HG03108 (cell line): ENCODE data around the gene LTBP2.

Source experiments
- ATAC-seq: cut with Tn5 transposase; IDR thresholded peaks from one replicate; pipeline ENCODE4 v1.9.1; 2021; ENCODE audit warnings: moderate library complexity; ENCODE audit not compliant: unreplicated experiment

The LTBP2 gene

DNA sequence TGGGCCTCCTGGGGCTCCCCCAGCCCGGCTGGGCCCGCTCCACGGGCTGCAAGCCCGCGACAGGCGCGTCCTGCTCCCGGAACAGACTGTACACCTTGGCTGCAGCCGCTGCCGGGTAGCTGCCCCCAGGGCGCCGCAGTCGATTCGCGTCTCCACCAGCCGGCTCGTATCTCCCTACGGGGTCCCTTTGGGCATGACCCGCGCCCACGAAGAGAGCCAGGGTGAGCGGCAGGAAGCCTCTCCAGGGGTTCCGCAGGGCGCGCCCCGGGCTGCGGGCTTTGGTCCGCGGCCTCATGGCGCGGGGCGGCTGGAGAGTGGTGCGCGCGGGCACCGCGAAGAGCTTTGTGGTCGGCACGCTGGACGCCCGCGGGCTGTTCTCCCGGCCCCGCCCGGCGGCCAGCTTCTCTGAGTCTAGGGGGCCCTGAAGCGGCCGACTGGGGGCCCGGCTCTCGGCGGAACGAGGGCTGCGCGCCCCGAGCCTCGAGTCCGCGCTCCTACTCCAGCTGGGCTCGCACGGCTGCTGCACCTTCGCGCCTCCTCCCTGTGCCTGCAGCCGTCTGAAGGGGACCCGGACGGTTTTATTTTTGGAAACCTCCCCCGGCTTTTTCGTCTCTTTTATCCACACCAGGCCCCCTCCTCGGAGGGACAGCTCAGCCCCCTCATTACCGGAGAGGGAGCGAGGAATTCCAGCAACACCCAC lies at the start of gene LTBP2:
Gene LTBP2, minus strand, starts transcription at position 588 of the 700 bp plus-strand sequence. Its CDS starts 293 bp downstream, at position 295.
- no peak for ATAC-seq

DNA sequence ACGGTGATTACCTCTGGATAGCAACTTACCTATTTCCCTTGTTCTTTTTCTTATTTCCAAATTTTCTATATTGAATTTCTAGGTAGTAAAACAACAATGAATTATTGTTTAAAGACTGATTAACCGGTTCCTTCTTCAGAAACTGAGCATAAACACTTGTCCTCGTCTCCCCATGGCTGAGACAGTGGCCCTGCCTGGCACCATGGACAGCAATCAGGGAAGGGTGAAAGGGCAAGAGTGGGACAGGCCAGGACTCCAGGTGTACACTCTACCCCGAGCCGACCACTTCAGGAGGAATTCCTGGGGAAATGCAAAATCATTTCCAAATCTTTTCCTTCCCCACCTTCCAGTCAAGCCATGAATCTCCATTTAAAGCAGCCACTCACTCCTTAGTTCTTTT lies 48.8 kb upstream of the LTBP2 start:
- no peak for ATAC-seq

DNA sequence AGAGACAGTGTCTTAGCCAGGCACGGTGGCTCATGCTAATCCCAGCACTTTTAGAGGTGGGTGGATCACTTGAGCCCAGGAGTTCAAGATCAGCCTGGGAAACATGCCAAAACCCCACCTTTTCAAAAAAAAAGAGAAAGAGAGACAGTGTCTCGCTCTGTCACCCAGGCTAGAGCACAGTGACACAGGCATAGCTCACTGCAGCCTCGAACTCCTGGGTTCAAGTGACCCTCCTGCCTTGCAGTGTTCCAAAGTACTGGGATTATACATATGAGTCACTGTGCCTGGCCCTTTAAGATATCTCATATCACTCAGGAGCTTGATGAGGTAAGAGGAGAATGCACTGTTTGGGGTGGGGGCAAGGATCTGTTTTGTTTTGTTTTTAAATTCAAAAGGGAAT lies 48.1 kb upstream of the LTBP2 start:
- no peak for ATAC-seq

DNA sequence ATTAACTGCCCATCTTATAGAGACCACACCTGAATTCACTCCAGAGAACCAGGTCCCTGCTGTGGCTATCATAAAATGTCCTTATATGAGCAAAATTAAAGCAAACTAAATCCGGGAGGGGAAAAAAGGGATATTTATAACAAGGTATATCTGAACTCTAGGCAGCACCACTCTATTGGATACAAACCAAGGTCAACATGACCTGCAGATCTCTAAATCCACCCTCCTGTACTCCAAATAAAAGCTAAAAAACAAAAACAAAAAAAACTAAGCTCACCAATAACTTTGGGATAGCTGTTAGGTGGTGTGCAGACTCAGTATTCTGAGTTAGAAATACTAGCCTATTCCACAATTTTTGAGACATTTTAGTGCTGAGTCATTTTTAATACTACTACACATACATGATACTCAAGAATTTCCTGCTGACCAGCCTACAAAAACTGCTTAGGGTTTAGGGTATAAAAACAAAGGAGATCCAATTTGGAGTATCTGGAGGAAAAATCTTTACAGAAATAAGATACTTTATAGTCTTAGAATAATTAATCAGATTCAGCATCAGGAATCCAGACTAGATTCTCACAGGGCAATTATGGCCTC lies 46.6 kb upstream of the LTBP2 start:
- no peak for ATAC-seq

DNA sequence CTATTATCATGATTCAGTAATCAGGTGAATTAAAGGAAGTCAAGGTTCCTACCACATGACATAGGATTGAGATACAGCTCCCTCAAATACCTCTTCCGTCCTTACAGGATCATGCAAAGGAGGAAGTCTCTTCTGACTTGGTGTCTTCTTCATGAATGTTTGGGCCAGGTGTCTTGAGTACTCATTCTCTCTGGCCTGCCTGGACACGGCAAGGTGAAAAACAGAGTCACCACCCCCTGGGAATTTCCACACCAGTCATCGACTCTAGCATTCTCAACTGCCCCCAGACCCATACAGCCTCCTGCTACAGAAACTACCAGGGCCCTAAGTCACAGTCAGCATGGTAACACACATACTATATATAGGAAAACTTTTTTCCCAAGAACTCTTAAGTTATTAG lies 44.9 kb upstream of the LTBP2 start:
- ATAC-seq: no peak

DNA sequence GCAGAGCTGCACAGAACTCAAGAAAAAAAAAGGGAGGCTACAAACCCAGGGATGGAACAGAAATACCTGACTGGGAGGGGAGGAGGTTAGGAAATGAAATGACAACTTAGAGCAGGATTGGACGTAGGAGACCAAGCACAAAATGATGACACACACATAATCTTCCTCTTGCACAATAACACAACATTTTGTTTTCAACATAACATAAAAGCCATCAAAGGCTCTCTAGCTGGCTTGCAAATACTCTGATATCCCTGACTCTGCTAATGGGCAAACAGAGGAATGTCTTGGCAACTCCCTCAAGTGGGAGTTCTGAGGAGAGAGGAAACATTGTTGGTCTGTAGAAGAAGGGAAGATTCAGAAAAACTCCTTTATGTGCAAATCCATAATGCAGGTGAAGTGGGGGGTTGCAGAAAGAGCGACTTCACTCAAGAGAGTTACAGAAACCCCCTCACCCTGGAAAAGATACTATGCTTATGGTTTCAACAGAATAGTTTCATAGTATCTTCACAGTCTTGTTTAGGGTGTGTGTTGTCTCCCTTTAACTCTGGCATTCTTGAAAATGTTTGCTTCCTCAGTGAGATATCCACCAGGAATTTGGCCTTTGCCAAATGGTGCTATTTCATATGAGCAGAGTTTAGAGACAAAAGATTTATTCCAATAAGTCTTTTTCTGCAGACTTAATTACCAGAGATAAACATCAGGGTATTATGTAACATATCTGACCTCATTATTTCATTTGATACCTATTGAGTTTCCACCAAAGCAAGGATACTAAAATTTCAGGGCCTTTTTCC lies 43.8 kb upstream of the LTBP2 start:
- ATAC-seq: no peak

DNA sequence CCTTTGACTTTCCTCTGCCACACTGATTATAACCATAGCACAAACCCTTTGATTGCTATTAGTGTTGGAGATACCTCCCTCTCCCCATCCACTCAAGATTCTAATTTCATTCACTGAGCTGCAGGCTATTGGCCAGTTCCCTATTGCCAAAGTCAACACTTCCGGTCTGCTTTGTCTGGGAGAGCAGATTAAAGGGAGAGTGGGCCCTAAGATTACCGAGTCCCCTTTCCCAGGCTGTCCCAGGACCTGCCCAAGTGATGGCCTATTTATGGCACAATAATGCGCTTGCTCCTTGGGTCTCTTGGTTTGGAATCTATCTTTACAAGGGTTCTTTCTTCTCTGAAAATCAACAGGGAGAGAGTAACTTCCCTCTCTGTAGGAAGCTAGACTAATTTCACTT lies 42.9 kb upstream of the LTBP2 start:
- ATAC-seq: no peak

DNA sequence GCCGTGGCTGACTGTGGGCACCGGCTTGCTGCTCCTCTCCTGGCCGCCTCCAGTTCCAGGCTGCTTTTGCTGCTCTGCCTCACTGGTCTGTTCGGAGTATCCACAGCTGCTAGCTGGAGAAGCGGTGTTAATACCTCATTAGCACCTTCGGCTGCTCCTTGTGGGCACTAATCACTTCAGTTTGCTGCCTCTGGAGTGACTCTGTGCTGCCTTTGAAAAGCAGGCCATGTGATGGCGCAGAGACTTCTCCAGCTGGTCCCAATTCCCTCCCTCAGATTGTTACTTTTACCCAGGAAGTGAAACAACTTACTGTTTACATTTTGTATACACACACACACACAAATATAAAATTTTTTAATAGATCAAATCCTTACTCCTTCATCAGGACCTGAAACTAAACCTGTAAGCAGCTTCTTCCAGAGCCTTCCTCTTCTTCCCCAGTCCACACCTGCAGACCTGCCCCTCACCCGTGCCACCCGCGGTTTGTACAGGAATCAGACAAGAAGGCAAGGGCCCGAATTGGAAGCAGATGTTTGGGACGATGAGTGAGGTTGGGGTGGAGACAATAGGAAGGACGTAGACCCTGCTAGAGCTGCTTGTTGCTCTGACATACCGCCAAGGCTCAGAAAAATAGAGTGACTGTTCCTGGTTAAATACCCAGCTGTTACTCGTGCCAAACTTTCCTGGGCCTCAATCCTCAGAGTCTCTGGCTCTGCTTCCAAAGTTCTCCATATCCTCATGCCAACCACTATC lies 41.5 kb upstream of the LTBP2 start:
- no peak for ATAC-seq

DNA sequence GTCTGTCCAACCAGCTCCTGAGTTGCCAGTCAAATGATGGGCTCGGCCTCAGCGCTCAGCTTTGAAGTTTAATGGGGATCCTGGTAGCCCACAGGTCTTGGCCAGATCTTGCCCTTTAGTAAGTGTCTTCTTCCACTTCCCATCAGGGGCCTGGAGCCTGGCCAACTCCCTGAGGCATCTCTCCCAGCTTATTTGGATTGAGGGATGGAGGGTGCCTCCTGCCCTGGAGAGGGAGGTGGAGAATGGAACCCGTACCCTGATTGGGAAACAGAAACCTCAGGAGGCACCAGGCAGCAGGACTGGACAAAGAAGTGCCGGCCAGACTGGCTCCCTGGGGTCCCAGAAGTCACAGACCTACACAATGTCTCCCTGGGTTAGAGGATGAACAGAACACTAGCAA lies 40.5 kb upstream of the LTBP2 start:
- no peak for ATAC-seq

DNA sequence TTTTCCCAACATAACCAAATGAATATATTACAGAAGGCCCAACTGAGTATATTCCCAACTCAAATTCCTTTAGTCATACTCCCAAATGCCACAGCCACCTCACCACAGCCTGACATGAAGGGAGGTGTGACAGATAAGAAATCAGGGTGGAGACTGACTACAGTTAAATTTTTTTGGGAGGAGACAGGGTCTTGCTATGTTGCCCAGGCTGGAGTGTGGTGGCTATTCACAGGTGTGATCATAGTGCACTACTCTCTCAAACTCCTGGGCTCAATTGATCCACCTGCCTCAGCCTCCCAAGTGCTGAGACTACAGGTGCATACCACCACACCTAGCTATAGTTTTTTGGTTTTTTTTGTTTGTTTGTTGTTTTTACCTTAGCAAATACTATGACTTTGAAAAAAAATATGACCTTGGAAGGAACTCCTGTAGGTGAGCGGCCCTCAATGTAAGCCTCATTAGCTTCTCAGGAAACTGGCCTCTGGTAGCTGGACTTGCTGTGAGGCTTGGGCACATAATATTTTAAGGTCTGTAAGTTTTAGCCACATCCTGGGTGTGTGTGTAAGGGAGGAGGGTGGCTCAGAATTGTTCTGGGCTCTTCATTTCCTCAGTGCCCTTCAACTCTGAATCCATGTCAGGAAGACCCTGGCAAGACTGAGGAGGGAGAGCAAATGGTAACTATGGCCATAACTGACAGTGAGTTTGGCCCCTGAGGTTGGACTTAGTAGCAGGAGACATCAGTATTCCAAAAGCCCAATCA lies 39.1 kb upstream of the LTBP2 start:
- ATAC-seq: no peak

DNA sequence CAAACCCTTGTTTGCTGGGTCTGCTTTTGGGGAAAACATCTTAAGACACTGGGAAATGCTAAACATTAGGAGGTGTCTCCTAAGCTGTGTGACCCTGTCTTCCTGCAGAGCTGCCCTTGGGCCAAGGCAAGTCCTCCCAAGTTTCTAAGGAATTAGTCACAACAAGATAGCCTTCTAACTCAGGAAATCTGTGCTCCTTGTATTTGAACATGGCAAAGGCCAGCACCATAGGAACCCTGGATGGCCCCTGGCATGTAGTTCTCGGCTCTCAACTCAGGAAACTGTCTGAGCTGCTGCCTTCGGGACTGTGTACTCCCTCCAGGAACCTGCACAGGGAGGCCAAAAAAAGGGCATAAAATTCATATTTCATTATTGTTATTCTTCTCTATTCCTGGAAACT lies 37.6 kb upstream of the LTBP2 start:
- no peak for ATAC-seq

DNA sequence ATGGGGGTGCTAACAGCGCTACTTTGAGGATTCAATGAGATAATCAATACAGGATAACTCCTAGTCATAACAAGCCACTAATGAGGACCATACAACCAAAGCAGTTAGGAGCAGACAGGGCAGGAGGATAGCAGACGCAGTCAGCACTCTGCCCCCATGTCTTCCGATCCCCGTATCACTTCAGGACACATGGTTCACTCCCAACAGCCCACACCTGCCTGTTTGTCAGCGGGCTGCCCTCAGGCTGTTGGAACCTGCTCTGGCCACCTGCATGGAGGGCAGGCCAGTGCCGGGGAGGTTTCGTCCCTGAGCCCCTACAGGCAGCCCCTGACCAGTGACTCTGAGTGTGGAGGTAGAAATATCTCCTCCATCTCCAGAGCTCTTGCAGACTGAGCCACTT lies 37.1 kb upstream of the LTBP2 start:
- no peak for ATAC-seq

DNA sequence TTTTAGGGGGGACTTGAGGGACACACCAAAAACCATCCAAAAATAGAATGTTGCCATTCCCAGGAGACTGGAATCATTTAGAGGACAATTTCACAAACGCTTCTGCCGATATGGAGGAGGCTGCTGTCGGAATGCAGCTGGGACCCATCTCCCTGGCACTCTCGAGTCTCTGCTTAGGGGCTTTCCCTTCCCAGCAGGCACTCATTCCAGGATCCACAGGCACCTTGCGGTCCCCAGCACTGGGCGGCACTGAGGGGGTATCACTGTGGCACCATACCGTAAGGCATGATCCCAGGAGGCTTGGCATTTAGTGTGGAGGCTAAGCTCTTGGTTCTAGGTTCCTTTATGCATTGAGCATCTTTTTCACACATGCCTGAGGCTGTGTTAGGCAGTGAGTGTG lies 36.6 kb upstream of the LTBP2 start:
- no peak for ATAC-seq

DNA sequence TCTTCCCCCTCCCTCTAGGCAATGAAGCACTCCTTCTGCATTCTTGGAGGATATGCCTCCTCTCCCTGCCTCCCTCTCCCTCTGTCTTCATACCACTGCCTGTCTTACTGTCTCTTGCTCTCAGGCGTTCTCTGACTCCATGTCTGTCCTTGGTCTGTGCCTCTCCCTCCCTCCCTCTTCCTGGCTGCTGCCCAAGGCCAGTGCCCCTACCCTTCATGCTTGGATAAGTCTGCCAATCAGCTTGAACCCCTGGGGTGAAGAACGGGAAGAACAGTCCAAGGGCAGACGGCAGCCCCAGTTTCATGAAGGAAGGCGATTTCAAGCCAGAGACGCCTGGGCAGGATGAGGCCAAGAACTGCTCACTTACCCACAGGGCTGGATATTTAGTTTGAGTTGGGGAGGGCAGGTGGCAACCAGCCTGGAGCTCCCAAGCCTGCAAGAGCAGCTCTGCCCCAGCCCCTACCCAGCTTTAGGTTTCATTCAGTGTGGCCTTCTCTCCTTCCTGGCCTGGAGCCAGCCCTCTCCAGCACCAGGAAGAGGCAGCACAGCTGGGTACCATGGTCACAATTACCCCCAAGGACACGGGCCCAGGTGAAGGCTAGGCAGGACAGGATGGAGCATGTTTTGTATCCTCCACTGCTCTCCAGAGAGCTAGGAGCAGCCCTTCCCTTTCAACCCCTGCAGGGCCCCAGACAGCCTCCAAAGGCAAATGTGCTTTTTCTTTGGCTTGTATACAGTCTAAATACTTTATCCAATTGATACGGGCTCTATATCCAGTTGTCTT lies 35.8 kb upstream of the LTBP2 start:
- ATAC-seq: no peak

DNA sequence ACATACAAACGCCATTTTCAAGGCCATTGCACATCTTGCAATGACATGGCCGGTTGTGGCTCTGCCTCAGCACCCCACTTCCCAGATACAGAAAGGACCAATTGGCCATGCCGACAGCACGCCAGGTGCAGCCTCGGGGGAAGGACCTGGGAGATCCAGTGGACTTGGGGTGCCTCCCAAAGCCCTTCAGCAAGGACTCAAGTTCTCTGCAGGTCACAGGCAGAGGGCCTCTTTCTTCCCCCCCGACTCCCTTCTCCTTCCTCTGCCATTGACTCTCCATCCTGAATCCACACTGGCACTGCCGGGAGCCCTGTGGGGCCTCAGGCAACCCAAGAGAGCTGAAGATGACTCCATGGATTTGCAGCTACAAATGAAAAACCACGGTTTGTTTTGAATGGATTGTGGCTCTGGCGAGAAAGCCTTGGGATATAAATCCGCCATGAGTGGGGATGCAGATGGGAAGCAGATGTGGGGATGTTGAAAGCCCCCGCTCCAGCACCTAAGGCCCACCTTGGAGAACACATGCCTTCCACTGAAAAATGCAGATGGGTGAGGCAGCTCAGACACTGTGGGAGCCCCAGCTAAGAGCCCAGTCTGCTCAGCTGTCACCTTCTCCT lies 35.1 kb upstream of the LTBP2 start:
- ATAC-seq: no peak

DNA sequence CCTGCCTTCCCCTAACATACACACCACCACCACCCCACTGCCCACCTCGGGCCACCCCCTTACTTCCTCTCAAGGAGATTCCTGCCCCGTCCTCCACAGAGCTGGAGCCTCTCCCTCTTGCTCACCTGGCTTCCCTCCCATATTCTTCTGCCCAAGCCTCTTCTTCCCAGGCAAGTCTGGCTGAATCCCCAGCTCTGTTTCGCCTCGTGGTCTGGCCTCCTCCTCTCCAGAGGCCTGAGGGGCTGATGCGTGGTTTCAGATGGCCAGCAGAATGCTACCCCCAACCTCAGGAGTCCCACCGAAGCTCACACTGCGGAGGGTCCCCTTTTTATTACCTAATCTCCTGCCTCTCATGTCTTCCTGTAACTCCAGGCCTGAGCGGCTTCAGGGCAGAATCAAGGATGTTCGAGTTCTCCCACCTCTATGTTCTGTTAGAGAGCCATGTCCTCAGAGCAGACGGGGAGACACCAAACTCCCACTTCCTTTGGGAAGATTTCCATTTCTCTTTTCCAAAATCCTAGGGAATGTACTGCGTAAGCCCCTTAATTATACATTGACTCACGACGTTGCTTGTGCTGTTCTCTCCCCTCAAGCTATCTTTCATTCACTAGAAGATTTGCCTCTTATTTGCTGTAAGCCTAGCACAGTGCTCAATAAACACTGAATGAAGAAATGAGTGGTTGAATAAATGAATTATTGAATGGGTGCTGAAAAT lies 33.9 kb upstream of the LTBP2 start:
- no peak for ATAC-seq

DNA sequence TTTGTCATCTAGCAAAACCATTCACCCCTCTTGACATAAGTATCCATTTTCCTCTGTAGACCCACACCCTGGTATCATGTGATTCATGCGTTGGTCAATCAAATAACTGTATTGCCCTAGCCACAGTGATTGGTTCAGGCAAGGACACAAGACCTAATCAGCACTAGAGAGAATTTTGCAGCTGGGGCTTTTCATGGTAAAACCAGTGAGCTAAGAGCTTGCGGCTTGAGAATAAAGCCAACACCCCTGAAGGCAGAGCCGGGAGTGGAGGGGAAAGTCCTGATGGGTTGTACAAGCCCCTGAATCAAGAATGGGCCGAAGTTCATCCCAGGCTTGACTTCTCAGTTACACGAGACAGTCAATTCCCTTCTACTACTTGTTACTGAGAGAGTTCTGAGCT lies 33.2 kb upstream of the LTBP2 start:
- ATAC-seq: no peak

DNA sequence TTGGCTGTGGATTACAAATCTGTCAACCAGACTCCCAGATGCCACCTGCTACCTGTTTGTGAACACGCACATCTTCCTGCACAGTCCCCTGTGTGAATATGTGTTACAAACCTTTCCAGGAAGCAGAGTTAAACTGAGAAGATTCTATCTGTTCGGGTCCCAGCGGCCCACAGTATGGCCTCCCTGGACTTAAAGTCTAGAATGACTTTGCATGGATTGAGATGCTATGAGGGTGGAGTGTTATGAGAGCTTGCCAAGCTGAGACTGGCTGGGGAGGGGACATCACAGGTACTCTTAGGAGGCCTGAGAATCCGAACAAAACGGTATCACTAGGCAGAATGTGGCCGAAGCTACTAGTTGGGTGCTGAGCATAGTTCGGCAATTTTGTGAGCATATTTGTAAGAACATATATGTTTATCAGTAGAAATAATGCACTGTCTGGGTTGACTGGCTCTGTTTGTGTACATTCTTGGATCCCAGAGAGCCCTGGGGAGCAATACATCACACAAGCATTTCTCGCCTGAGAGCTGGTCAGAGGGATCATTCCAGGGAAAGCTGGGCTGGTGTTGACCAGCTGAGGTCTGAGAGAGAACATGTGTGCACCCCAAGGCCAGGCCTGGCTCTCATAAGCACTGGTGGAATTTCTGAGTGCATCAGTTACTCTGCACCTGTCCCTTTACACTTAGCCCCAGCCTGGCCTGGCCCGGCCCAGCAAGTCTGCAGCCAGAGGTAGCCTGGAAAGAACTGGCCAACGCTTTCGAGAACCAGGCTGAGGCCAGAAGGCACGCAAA lies 29.8 kb upstream of the LTBP2 start:
- ATAC-seq: no peak
